Measurements from ENCODE around the gene PAX5. TPM values are rescaled to one million over a fixed set of nuclear protein-coding genes. Genes with fewer than 3 reads are reported as not detected.

Gene PAX5
- total and polyA plus RNA-seq, 2 of the 13 experiments (the other 11 are each of a cell fraction or from before 2014, with no cell fraction given): not detected

GRCh38 chr9:37079370-37080164, 45.5 kb upstream of the PAX5 start (continued):
- TF ChIP-seq GATAD1 (CRISPR knock-in tag; IDR thresholded peaks at IDR 0.05) (peak; percentile 67), ZFP82 (CRISPR knock-in tag; IDR thresholded peaks at IDR 0.05; ENCODE audit: borderline replicate concordance) (no peak; the same call in 1 of the 2 replicates), TFAP4 (IDR thresholded peaks at IDR 0.05; ENCODE audit: borderline replicate concordance, low read depth) (no peak), THYN1 (CRISPR knock-in tag; IDR thresholded peaks at IDR 0.05; ENCODE audit: borderline replicate concordance, low read depth) (peak; percentile 84; the same call in 1 of the 2 replicates), REPIN1 (CRISPR knock-in tag; IDR thresholded peaks at IDR 0.05; ENCODE audit: borderline replicate concordance, low read depth) (peak; percentile 98), BHLHE40 (IDR thresholded peaks at IDR 0.05; ENCODE audit: low read length) (0 out of 2 replicates have a peak, but pooled peaks have one; percentile 30), ZNF3 (CRISPR knock-in tag; IDR thresholded peaks at IDR 0.05) (peak; percentile 86; the same call in 1 of the 2 replicates), ZNF574 (CRISPR knock-in tag; IDR thresholded peaks at IDR 0.05) (peak; percentile 91), TMF1 (CRISPR knock-in tag; IDR thresholded peaks at IDR 0.05; ENCODE audit: low read depth) (peak; percentile 99), MIER2 (CRISPR knock-in tag; IDR thresholded peaks at IDR 0.05) (peak; percentile 79), GTF2F1 (IDR thresholded peaks at IDR 0.05; ENCODE audit: low read length) (no peak), MEIS1 (CRISPR knock-in tag; IDR thresholded peaks at IDR 0.05; ENCODE audit: borderline replicate concordance) (peak; percentile 91), ZKSCAN8 (CRISPR knock-in tag; IDR thresholded peaks at IDR 0.05; ENCODE audit: borderline replicate concordance) (peak; percentile 58; the same call in 1 of the 2 replicates), HNRNPH1 (optimal IDR thresholded peaks at IDR 0.05; ENCODE audit: low read depth, low read length) (no peak), SRF (IDR thresholded peaks at IDR 0.05; ENCODE audit: low read depth, low read length) (no peak)
- TF ChIP-seq, protein P1, sequence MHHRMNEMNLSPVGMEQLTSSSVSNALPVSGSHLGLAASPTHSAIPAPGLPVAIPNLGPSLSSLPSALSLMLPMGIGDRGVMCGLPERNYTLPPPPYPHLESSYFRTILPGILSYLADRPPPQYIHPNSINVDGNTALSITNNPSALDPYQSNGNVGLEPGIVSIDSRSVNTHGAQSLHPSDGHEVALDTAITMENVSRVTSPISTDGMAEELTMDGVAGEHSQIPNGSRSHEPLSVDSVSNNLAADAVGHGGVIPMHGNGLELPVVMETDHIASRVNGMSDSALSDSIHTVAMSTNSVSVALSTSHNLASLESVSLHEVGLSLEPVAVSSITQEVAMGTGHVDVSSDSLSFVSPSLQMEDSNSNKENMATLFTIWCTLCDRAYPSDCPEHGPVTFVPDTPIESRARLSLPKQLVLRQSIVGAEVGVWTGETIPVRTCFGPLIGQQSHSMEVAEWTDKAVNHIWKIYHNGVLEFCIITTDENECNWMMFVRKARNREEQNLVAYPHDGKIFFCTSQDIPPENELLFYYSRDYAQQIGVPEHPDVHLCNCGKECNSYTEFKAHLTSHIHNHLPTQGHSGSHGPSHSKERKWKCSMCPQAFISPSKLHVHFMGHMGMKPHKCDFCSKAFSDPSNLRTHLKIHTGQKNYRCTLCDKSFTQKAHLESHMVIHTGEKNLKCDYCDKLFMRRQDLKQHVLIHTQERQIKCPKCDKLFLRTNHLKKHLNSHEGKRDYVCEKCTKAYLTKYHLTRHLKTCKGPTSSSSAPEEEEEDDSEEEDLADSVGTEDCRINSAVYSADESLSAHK (CRISPR knock-in tag; IDR thresholded peaks at IDR 0.05; ENCODE audit: borderline replicate concordance): peak; percentile 83; the same call in 1 of the 2 replicates
- TF ChIP-seq, protein P2, sequence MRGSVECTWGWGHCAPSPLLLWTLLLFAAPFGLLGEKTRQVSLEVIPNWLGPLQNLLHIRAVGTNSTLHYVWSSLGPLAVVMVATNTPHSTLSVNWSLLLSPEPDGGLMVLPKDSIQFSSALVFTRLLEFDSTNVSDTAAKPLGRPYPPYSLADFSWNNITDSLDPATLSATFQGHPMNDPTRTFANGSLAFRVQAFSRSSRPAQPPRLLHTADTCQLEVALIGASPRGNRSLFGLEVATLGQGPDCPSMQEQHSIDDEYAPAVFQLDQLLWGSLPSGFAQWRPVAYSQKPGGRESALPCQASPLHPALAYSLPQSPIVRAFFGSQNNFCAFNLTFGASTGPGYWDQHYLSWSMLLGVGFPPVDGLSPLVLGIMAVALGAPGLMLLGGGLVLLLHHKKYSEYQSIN (CRISPR knock-in tag; IDR thresholded peaks at IDR 0.05; ENCODE audit: borderline replicate concordance): peak; percentile 87; the same call in 1 of the 2 replicates
- TF ChIP-seq, protein P3, sequence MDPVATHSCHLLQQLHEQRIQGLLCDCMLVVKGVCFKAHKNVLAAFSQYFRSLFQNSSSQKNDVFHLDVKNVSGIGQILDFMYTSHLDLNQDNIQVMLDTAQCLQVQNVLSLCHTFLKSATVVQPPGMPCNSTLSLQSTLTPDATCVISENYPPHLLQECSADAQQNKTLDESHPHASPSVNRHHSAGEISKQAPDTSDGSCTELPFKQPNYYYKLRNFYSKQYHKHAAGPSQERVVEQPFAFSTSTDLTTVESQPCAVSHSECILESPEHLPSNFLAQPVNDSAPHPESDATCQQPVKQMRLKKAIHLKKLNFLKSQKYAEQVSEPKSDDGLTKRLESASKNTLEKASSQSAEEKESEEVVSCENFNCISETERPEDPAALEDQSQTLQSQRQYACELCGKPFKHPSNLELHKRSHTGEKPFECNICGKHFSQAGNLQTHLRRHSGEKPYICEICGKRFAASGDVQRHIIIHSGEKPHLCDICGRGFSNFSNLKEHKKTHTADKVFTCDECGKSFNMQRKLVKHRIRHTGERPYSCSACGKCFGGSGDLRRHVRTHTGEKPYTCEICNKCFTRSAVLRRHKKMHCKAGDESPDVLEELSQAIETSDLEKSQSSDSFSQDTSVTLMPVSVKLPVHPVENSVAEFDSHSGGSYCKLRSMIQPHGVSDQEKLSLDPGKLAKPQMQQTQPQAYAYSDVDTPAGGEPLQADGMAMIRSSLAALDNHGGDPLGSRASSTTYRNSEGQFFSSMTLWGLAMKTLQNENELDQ (CRISPR knock-in tag; IDR thresholded peaks at IDR 0.05; ENCODE audit: borderline replicate concordance): peak; percentile 84; the same call in 1 of the 2 replicates

Measured in HepG2 (cell line).